HepG2 (cell line): ENCODE data around the gene GNB3. TPM values are rescaled to one million over a fixed set of nuclear protein-coding genes. Genes with fewer than 3 reads are reported as not detected.
A peak's percentile ranks its signal among the peaks of the same experiment; 100 is the strongest.

ENCODE experiments used
- ATF1 ChIP-seq: IDR thresholded peaks from 2 replicates; pipeline ENCODE4 v1.6.1; 2016; ENCODE audit warnings: mild to moderate bottlenecking, control low read depth
- ATF7 ChIP-seq, 2 experiments: fragments of 450-650 bp in 1 of 2; sonication (generic) in 1 of 2; formaldehyde crosslinking in 1 of 2; IDR thresholded peaks; 2 replicates each; pipeline versions ENCODE4 v1.4.0 to v1.6.1; 2016 to 2020; ENCODE audit warnings: antibody characterized with exemption in 1 of 2, mild to moderate bottlenecking in 1 of 2, missing genetic modification reagents in 1 of 2
- EP300 ChIP-seq, 3 experiments: sonication (generic) in 1 of 3; formaldehyde crosslinking in 1 of 3; IDR thresholded peaks; 2 replicates each; pipeline versions ENCODE4 v1.5.1 to v1.6.1; 2011 to 2020; ENCODE audit warnings: low read depth in 2 of 3, low read length in 2 of 3, borderline replicate concordance in 1 of 3, improper control_type of control experiment in 1 of 3, mild to moderate bottlenecking in 1 of 3, missing genetic modification reagents in 1 of 3, moderate library complexity in 1 of 3
- FOXK2 ChIP-seq: fragments of 450-650 bp; IDR thresholded peaks from 2 replicates; pipeline ENCODE4 v1.6.1; 2016
- GZF1 ChIP-seq: sonication (generic); formaldehyde crosslinking; IDR thresholded peaks from 2 replicates; pipeline ENCODE4 v1.5.1; 2020; ENCODE audit warnings: mild to moderate bottlenecking, missing genetic modification reagents
- JUN ChIP-seq: sonication (generic); formaldehyde crosslinking; IDR thresholded peaks from 2 replicates; pipeline ENCODE4 v1.4.0; 2020; ENCODE audit warnings: mild to moderate bottlenecking, missing genetic modification reagents
- NCOR1 ChIP-seq: fragments of 200-600 bp; sonication (generic); IDR thresholded peaks from 2 replicates; pipeline ENCODE4 v1.7.0; 2017; ENCODE audit warnings: antibody characterized with exemption, low read length, borderline replicate concordance
- RFXANK ChIP-seq: IDR thresholded peaks from 2 replicates; pipeline ENCODE4 v1.6.1; 2016
- SIX1 ChIP-seq: sonication (generic); formaldehyde crosslinking; IDR thresholded peaks from 2 replicates; pipeline ENCODE4 v1.4.0; 2020; ENCODE audit warnings: missing genetic modification reagents, borderline replicate concordance
- SMAD1 ChIP-seq: sonication (generic); formaldehyde crosslinking; IDR thresholded peaks from 2 replicates; pipeline ENCODE4 v1.4.0; 2020; ENCODE audit warnings: missing genetic modification reagents, low read depth, mild to moderate bottlenecking, borderline replicate concordance
- SRSF1 ChIP-seq: fragments of 200-400 bp; formaldehyde crosslinking; optimal IDR thresholded peaks from 2 replicates; pipeline ENCODE3; 2017; ENCODE audit warnings: mild to moderate bottlenecking, low read depth, low read length, moderate library complexity
- TOE1 ChIP-seq: sonication (generic); formaldehyde crosslinking; IDR thresholded peaks from 2 replicates; pipeline ENCODE4 v1.4.0; 2020; ENCODE audit warnings: mild to moderate bottlenecking, missing genetic modification reagents
- TSC22D2 ChIP-seq: sonication (generic); formaldehyde crosslinking; IDR thresholded peaks from 2 replicates; pipeline ENCODE4 v1.5.1; 2020; ENCODE audit warnings: missing genetic modification reagents, mild to moderate bottlenecking, borderline replicate concordance
- ZBTB21 ChIP-seq: sonication (generic); formaldehyde crosslinking; IDR thresholded peaks from 2 replicates; pipeline ENCODE4 v1.4.0; 2020; ENCODE audit warnings: missing genetic modification reagents
- ZFP36L2 ChIP-seq: sonication (generic); formaldehyde crosslinking; IDR thresholded peaks from 2 replicates; pipeline ENCODE4 v1.4.0; 2020; ENCODE audit warnings: missing genetic modification reagents
- ZNF143 ChIP-seq: sonication (generic); formaldehyde crosslinking; IDR thresholded peaks from 2 replicates; pipeline ENCODE4 v1.4.0; 2020; ENCODE audit warnings: missing genetic modification reagents
- ZNF160 ChIP-seq: sonication (generic); formaldehyde crosslinking; IDR thresholded peaks from 2 replicates; pipeline ENCODE4 v1.8.0; 2022; ENCODE audit warnings: mild to moderate bottlenecking, inconsistent platforms, missing genetic modification reagents
- ZNF260 ChIP-seq: sonication (generic); formaldehyde crosslinking; IDR thresholded peaks from 2 replicates; pipeline ENCODE4 v1.4.0; 2020; ENCODE audit warnings: missing genetic modification reagents, low read depth, mild to moderate bottlenecking, borderline replicate concordance
- ZNF557 ChIP-seq: sonication (generic); formaldehyde crosslinking; IDR thresholded peaks from 2 replicates; pipeline ENCODE4 v1.4.0; 2020; ENCODE audit warnings: missing genetic modification reagents
- ZNF652 ChIP-seq: IDR thresholded peaks from 2 replicates; pipeline ENCODE4 v1.6.1; 2016; ENCODE audit warnings: low read depth, borderline replicate concordance
- ZNF660 ChIP-seq: sonication (generic); formaldehyde crosslinking; IDR thresholded peaks from 2 replicates; pipeline ENCODE4 v1.5.1; 2020; ENCODE audit warnings: mild to moderate bottlenecking, low read depth, missing genetic modification reagents, borderline replicate concordance
- ZNF724P ChIP-seq: sonication (generic); formaldehyde crosslinking; IDR thresholded peaks from 2 replicates; pipeline ENCODE4 v1.8.0; 2022; ENCODE audit warnings: missing genetic modification reagents, borderline replicate concordance
- ZNF772 ChIP-seq: sonication (generic); formaldehyde crosslinking; IDR thresholded peaks from 2 replicates; pipeline ENCODE4 v1.5.0; 2020; ENCODE audit warnings: mild to moderate bottlenecking, missing genetic modification reagents
- ZNF790 ChIP-seq: sonication (generic); formaldehyde crosslinking; IDR thresholded peaks from 2 replicates; pipeline ENCODE4 v1.8.0; 2022; ENCODE audit warnings: missing genetic modification reagents, mild to moderate bottlenecking, borderline replicate concordance
- ZNF891 ChIP-seq: sonication (generic); formaldehyde crosslinking; IDR thresholded peaks from 2 replicates; pipeline ENCODE4 v1.5.0; 2020; ENCODE audit warnings: mild to moderate bottlenecking, missing genetic modification reagents
- polyA plus RNA-seq, 8 experiments: library from polyadenylated mRNA; depleted of rRNA in 3 of 8; stranded (reverse) in 7 of 8; unstranded in 1 of 8; fragments of >200 nt; fragmentation: Illumina TruSeq in 4 of 8; extraction: Trizol in 4 of 8; gene quantifications; 2 replicates each; pipeline versions ENCODE4 v1.2.1 to v1.2.3, GENCODE V29; 2011 to 2016; ENCODE audit warnings: low read depth in 4 of 8, missing spikeins in 1 of 8, mixed read lengths in 1 of 8; ENCODE audit not compliant: insufficient read depth in 1 of 8
- total RNA-seq, 5 experiments: library from RNA; depleted of rRNA; stranded (reverse); fragments of >200 nt; fragmentation: Illumina TruSeq; extraction: Trizol; gene quantifications; 2 replicates each; pipeline ENCODE4 v1.2.3, GENCODE V29; 2016; ENCODE audit warnings: low read depth in 1 of 5
- TF ChIP-seq, protein P1 (sequence below): sonication (generic); formaldehyde crosslinking; conservative IDR thresholded peaks from 2 replicates; pipeline ENCODE4 v1.8.1; 2023; ENCODE audit warnings: missing genetic modification reagents
- TF ChIP-seq, protein P2 (sequence below), 2 experiments: sonication (generic) in 1 of 2; formaldehyde crosslinking in 1 of 2; IDR thresholded peaks; 2 replicates each; pipeline versions ENCODE4 v1.4.0 to v1.6.1; 2018 to 2020; ENCODE audit warnings: missing genetic modification reagents in 2 of 2, borderline replicate concordance in 1 of 2, low read depth in 1 of 2, mild to moderate bottlenecking in 1 of 2, missing biosample characterization in 1 of 2

Gene GNB3
- total and polyA plus RNA-seq, 2 of the 13 experiments (the other 11 are each of a cell fraction or from before 2014, with no cell fraction given) = 1.3 to 3.6 TPM

GRCh38 chr12:6868211-6869048 is 27.7 kb downstream of the GNB3 start (continued):
- no peak for TF ChIP-seq ZNF790 (CRISPR knock-in tag)
- no peak for TF ChIP-seq SMAD1 (CRISPR knock-in tag)
- TF ChIP-seq EP300 (IDR thresholded peaks at IDR 0.05; ENCODE audit: low read depth in 2 of 2, low read length in 2 of 2) = no peak
- TF ChIP-seq EP300 (CRISPR knock-in tag; IDR thresholded peaks at IDR 0.05; ENCODE audit: borderline replicate concordance) = no peak
- no peak for TF ChIP-seq ZNF160 (CRISPR knock-in tag)
- no peak for TF ChIP-seq ATF1
- no peak for TF ChIP-seq ZNF652 (CRISPR knock-in tag)
- TF ChIP-seq, protein P1, sequence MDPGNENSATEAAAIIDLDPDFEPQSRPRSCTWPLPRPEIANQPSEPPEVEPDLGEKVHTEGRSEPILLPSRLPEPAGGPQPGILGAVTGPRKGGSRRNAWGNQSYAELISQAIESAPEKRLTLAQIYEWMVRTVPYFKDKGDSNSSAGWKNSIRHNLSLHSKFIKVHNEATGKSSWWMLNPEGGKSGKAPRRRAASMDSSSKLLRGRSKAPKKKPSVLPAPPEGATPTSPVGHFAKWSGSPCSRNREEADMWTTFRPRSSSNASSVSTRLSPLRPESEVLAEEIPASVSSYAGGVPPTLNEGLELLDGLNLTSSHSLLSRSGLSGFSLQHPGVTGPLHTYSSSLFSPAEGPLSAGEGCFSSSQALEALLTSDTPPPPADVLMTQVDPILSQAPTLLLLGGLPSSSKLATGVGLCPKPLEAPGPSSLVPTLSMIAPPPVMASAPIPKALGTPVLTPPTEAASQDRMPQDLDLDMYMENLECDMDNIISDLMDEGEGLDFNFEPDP (CRISPR knock-in tag) = no peak
- no peak for TF ChIP-seq ZNF891
- TF ChIP-seq GZF1 (CRISPR knock-in tag) = no peak
- TF ChIP-seq, protein P2, sequence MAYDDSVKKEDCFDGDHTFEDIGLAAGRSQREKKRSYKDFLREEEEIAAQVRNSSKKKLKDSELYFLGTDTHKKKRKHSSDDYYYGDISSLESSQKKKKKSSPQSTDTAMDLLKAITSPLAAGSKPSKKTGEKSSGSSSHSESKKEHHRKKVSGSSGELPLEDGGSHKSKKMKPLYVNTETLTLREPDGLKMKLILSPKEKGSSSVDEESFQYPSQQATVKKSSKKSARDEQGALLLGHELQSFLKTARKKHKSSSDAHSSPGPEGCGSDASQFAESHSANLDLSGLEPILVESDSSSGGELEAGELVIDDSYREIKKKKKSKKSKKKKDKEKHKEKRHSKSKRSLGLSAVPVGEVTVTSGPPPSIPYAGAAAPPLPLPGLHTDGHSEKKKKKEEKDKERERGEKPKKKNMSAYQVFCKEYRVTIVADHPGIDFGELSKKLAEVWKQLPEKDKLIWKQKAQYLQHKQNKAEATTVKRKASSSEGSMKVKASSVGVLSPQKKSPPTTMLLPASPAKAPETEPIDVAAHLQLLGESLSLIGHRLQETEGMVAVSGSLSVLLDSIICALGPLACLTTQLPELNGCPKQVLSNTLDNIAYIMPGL (CRISPR knock-in tag; IDR thresholded peaks at IDR 0.05; ENCODE audit: borderline replicate concordance in 1 of 2, low read depth in 1 of 2) = peak in 1 of 2 experiments; percentile 15; a peak in 2 of 4 replicates
- no peak for TF ChIP-seq TOE1 (CRISPR knock-in tag)
- no peak for TF ChIP-seq ZNF143 (CRISPR knock-in tag)
- no peak for TF ChIP-seq TSC22D2 (CRISPR knock-in tag)
- no peak for TF ChIP-seq SIX1
- TF ChIP-seq ZFP36L2 = no peak
- TF ChIP-seq JUN (CRISPR knock-in tag) = no peak
- no peak; the same call in 1 of the 2 replicates for TF ChIP-seq ZNF772 (CRISPR knock-in tag)
- no peak for TF ChIP-seq SRSF1
- no peak for TF ChIP-seq NCOR1
- no peak for TF ChIP-seq ZNF260 (CRISPR knock-in tag)
- no peak for TF ChIP-seq ATF7 (IDR thresholded peaks at IDR 0.05)
- 0 out of 2 replicates have a peak, but pooled peaks have one; percentile 31 for TF ChIP-seq ATF7 (CRISPR knock-in tag; IDR thresholded peaks at IDR 0.05)
- TF ChIP-seq RFXANK (CRISPR knock-in tag) = no peak
- no peak for TF ChIP-seq ZNF660 (CRISPR knock-in tag)
- TF ChIP-seq ZNF724P (CRISPR knock-in tag) = no peak
- TF ChIP-seq ZBTB21 = no peak
- no peak for TF ChIP-seq FOXK2
- TF ChIP-seq ZNF557 (CRISPR knock-in tag) = no peak
